Subcutaneous abdominal adipose tissue (tissue), 5 donors: ENCODE data around the gene MTMR1.

Experiments
- H3K27ac ChIP-seq: one replicate; pipeline ENCODE4 v1.7.0; 2013; ENCODE audit warnings: low read depth, mild to moderate bottlenecking, inconsistent platforms, low read length, moderate library complexity
- H3K27me3 ChIP-seq, 5 donors: one replicate each; pipeline ENCODE4 v1.7.0; 2013; ENCODE audit warnings: low read length in 5 of 5, inconsistent platforms in 1 of 5; ENCODE audit not compliant: control insufficient read depth in 5 of 5, insufficient read depth in 4 of 5
- H3K36me3 ChIP-seq, 5 donors: one replicate each; pipeline ENCODE4 v1.7.0; 2013; ENCODE audit warnings: low read length in 5 of 5; ENCODE audit not compliant: control insufficient read depth in 5 of 5, insufficient read depth in 5 of 5
- H3K4me1 ChIP-seq, 5 donors: one replicate each; pipeline ENCODE4 v1.7.0; 2013; ENCODE audit warnings: low read length in 5 of 5, mild to moderate bottlenecking in 3 of 5, moderate library complexity in 1 of 5; ENCODE audit not compliant: control insufficient read depth in 5 of 5, insufficient read depth in 5 of 5
- H3K4me3 ChIP-seq, 5 donors: one replicate each; pipeline ENCODE4 v1.7.0; 2013; ENCODE audit warnings: low read length in 5 of 5, low read depth in 1 of 5
- H3K9ac ChIP-seq, 5 donors: one replicate each; pipeline ENCODE4 v1.7.0; 2013; ENCODE audit warnings: low read length in 5 of 5, mild to moderate bottlenecking in 4 of 5, moderate library complexity in 3 of 5
- H3K9me3 ChIP-seq, 5 donors: one replicate each; pipeline ENCODE4 v1.7.0; 2013; ENCODE audit warnings: low read length in 5 of 5; ENCODE audit not compliant: control insufficient read depth in 5 of 5
- donor health status: healthy.
- donor health status: healthy.
- donor health status: healthy.
- donor health status: healthy.
- donor health status: healthy.

The MTMR1 gene

GRCh38 chrX:150757371-150757770 is 64.2 kb downstream of the MTMR1 start:
- Histone ChIP-seq H3K9me3 (no peaks in the 10 kb centered on the region), H3K27me3 (peaks cover 0 to 5% (median 0%) of the 10 kb centered on the region in 5 donors), H3K36me3 (peaks cover 0 to 37% (median 14%) of the 10 kb centered on the region in 5 donors), H3K4me1 (no peaks in the 10 kb centered on the region), H3K9ac (no peak overlapping the region), H3K4me3 (no peak overlapping the region), H3K27ac (no peak overlapping the region)

- H3K9me3 ChIP-seq = no peaks in the 10 kb centered on the region
- H3K27me3 ChIP-seq = peaks cover 0 to 5% (median 0%) of the 10 kb centered on the region in 5 donors
- no peak overlapping the region for H3K4me3 ChIP-seq
- no peak overlapping the region for H3K9ac ChIP-seq
- H3K27ac ChIP-seq = no peak overlapping the region
- H3K4me1 ChIP-seq = peaks cover 0 to 9% (median 3%) of the 10 kb centered on the region in 5 donors
- peaks cover 0 to 26% (median 14%) of the 10 kb centered on the region in 5 donors for H3K36me3 ChIP-seq
These were observed 66.6 kb downstream of the MTMR1 start for GRCh38 chrX:150759568-150760416.

GRCh38 chrX:150761176-150761818 is 68.1 kb downstream of the MTMR1 start:
- H3K9me3 ChIP-seq = no peaks in the 10 kb centered on the region

GRCh38 chrX:150761819-150762216 is 68.6 kb downstream of the MTMR1 start:
- H3K27me3 ChIP-seq = peaks cover 0 to 5% (median 0%) of the 10 kb centered on the region in 5 donors
- peaks cover 0 to 9% (median 6%) of the 10 kb centered on the region in 5 donors for H3K4me1 ChIP-seq
- H3K9ac ChIP-seq = no peak overlapping the region
- H3K36me3 ChIP-seq = peaks cover 0 to 23% (median 20%) of the 10 kb centered on the region in 5 donors
- H3K4me3 ChIP-seq = no peak overlapping the region
- no peaks in the 10 kb centered on the region for H3K9me3 ChIP-seq
- H3K27ac ChIP-seq = no peak overlapping the region

More at GRCh38 chrX:150761176-150761818, 68.1 kb downstream of the MTMR1 start:
- Histone ChIP-seq H3K4me1 (peaks cover 0 to 9% (median 3%) of the 10 kb centered on the region in 5 donors), H3K9ac (no peak overlapping the region), H3K27ac (no peak overlapping the region), H3K36me3 (peaks cover 0 to 24% (median 20%) of the 10 kb centered on the region in 5 donors), H3K4me3 (no peak overlapping the region), H3K27me3 (peaks cover 0 to 5% (median 0%) of the 10 kb centered on the region in 5 donors)

GRCh38 chrX:150762258-150763165 is 69.3 kb downstream of the MTMR1 start:
- H3K9me3 ChIP-seq = no peaks in the 10 kb centered on the region
- H3K27me3 ChIP-seq = peaks cover 0 to 5% (median 0%) of the 10 kb centered on the region in 5 donors
- peaks cover 0 to 16% (median 12%) of the 10 kb centered on the region in 5 donors for H3K4me1 ChIP-seq
- no peak overlapping the region for H3K27ac ChIP-seq
- peaks cover 0 to 17% (median 14%) of the 10 kb centered on the region in 5 donors for H3K36me3 ChIP-seq
- no peak overlapping the region for H3K9ac ChIP-seq
- H3K4me3 ChIP-seq = no peak overlapping the region

GRCh38 chrX:150763303-150763797 is 70.2 kb downstream of the MTMR1 start:
- H3K4me3 ChIP-seq = no peak overlapping the region
- H3K9me3 ChIP-seq = no peaks in the 10 kb centered on the region
- no peak overlapping the region for H3K9ac ChIP-seq
- H3K27ac ChIP-seq = no peak overlapping the region
- peaks cover 0 to 12% (median 8%) of the 10 kb centered on the region in 5 donors for H3K36me3 ChIP-seq
- peaks cover 0 to 5% (median 0%) of the 10 kb centered on the region in 5 donors for H3K27me3 ChIP-seq
- peaks cover 0 to 16% (median 13%) of the 10 kb centered on the region in 5 donors for H3K4me1 ChIP-seq

GRCh38 chrX:150763810-150764209 is 70.6 kb downstream of the MTMR1 start:
- H3K4me3 ChIP-seq = no peak overlapping the region
- H3K27ac ChIP-seq = no peak overlapping the region
- H3K9me3 ChIP-seq = no peaks in the 10 kb centered on the region
- H3K9ac ChIP-seq = no peak overlapping the region
- H3K4me1 ChIP-seq = peaks cover 0 to 16% (median 13%) of the 10 kb centered on the region in 5 donors
- peaks cover 0 to 5% (median 0%) of the 10 kb centered on the region in 5 donors for H3K27me3 ChIP-seq
- H3K36me3 ChIP-seq = peaks cover 0 to 16% (median 11%) of the 10 kb centered on the region in 5 donors

GRCh38 chrX:150765237-150765636 is 72.0 kb downstream of the MTMR1 start:
- H3K4me3 ChIP-seq = no peak overlapping the region
- H3K27me3 ChIP-seq = no peaks in the 10 kb centered on the region
- H3K27ac ChIP-seq = no peak overlapping the region
- H3K9me3 ChIP-seq = no peaks in the 10 kb centered on the region
- peaks cover 0 to 24% (median 11%) of the 10 kb centered on the region in 5 donors for H3K36me3 ChIP-seq
- peaks cover 0 to 16% (median 13%) of the 10 kb centered on the region in 5 donors for H3K4me1 ChIP-seq
- no peak overlapping the region for H3K9ac ChIP-seq

- Histone ChIP-seq H3K27me3 (no peaks in the 10 kb centered on the region), H3K9ac (no peak overlapping the region), H3K4me3 (no peak overlapping the region), H3K4me1 (peaks cover 0 to 16% (median 13%) of the 10 kb centered on the region in 5 donors), H3K36me3 (peaks cover 0 to 25% (median 15%) of the 10 kb centered on the region in 5 donors), H3K9me3 (no peaks in the 10 kb centered on the region), H3K27ac (no peak overlapping the region)
These were observed 72.7 kb downstream of the MTMR1 start for GRCh38 chrX:150765782-150766350.
